Globus pallidus (tissue), 1 donor: ENCODE measurements around the gene FAAH.

Experiments
- DNase-seq: peaks from one replicate; pipeline ENCODE4 v3.0.0-alpha.2; 2015; ENCODE audit warnings: low spot score

Gene FAAH

DNA sequence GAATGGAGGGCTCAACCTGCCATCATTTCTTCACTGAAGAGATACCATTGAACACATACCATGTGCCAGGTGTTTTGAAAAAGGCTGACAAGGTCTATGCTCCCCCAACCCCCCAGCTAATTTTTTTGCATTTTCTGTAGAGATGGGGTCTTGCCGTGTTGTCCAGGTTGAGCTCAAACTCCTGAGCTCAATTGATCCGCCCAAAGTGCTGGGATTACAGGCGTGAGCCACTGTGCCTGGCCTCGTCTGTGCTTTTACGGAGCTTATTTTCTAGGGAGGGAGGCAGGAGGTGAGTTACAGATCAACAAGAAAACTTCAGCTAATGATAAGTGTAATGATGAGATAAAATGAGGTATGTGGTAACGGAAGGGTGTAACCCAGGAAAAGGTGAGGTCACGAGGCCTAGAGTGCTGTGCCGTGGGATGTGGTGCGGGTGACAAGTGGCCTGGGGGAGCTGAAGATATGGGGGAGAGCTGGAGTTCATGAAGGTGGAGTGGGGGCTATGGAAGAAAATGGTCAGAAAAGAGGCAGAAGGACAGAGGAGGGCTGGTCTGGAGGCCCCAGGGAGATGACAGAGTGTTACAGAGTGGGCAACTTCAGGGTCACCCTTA lies 28.2 kb downstream of the FAAH start:
- DNase-seq = no peak

DNA sequence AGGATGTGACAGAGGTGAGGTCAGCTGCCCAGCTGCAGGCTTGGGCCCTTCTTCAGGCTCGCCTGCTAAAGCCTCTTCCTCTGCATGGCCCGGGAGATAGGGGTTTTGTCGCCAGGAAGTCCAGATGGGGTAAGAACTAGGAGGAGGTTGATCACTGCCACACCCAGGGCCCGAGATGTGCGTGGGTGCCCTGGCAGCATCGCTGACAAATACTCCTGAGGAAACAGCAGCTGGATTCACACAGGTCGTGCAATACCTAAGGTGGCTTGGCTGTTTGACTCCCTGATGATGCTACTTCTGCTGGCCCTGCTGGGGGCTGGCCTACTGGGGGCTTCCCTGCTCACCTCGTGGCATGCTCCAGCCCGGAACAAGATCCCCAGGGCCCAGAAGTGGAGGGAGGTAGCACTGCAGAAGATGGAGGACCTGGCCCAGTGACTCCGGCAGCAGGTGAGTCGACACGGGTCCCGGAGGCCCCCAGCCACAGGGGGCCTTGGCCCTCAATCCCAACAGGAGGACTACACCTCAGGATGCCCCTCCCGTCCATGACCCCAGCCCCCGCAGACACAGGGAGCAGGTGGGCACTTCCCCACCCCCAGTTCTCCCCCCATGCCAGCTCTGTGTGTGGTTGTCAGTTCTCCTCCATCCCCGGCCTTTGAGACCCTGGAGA lies 29.6 kb downstream of the FAAH start:
- DNase-seq = no peak

DNA sequence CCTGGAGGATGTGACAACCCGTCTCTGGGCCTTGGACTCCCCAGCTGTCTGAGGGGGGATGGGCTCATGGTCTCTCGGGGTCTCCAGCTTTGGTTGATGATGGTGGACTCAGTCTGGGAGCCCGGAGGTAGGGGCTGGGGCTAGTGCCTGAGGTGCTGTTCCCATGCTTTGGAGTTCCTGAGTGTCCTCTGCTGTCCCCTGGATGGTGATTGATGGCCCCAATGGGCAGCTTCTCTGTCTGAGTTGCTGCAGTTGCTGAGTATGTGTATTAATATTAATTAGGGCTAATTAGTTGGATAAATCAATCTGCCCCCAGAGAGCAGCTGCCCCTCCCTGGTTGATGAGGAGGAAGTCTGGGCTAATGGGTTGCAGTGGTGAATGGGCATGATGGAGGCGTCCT lies 30.6 kb downstream of the FAAH start:
- DNase-seq = no peak

GRCh38 chr1:46425726-46426125 lies 31.6 kb downstream of the FAAH start:
- DNase-seq = no peak

DNA sequence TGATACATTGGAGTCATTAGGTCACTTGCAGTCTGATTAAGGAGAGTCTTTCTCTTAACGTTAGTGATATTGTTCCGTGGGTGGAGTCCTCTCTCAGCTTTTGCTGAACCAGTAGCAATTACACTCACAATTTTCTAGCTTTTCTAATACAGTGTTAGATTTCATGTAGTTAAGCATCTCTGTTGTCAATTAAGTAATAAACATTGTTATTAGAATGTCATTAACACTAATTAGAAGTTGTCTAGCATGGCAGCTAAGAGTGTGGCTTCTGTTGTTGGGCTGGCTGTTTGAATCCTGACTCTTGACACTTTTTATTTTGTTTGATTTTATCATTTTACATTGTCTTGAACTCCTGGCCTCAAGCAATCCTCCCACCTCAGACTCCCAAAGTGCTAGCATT lies 33.4 kb downstream of the FAAH start:
- DNase-seq = no peak

DNA sequence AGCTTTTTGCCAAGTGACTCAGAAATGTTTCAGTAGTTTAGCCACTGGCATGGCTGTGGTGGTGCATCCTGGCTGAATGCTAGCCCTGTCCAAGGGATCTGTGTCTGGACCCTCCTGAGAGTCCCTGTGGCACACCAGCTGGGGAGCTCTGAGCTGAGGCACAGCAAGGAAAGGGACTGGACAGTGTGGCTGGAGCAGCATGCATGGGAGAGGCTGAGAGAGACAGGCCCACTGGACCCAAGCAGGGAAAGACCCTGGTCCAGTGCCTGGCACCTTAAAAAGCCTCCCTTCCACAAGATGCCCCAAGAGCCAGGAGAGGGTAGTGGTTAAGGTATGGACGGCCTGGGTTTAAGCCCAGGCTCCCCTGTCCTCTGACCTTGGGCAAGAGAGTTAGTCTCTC lies 35.3 kb downstream of the FAAH start:
- no peak for DNase-seq

DNA sequence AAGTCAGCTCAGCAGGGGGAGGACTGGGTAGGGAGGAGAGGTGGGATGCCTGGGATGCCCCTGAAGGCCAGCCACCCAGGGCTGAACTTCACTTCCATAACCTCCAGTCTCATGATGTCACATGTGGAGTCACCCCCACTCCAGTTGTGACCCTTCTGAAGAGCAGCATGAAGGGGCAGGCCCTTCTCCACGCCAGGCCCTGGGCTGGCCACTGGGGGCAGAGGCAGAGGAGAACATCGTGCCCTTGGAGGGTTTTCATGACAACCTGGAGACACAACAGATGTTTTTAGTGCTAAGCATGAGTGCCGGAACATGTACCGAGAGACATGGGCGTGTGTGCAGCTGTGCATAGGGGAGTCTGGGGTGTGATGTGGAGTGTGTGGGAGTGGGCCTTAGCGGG lies 37.6 kb downstream of the FAAH start:
- DNase-seq = no peak

DNA sequence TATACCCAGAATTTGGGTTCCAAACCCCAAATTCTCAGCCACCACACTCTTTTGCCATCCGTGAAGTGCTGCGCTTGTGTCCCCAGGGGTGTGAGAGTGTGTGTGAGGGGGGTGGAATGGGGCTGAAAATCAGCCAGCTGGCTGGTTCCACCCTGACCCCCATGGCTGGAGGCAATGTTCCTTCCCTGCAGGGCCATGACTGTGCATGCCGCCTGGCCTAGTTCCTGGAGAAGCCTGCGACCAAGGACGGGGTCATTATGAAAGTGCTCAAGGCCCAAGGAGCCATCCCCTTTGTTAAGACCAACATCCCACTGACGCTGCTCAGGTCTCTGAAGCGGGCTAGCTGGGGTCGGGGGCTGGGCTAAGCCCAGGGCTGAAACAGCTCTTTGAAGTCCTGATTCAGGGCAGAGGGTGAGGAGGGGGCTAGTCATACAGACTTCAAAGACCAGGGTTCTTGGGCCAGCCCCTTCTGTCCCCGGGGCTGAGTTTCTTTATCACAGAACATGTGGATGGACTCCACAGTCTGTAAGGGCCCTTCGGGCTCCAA lies 38.7 kb downstream of the FAAH start:
- no peak for DNase-seq

- DNase-seq = no peak
These were observed 40.2 kb downstream of the FAAH start for GRCh38 chr1:46434358-46434757.

DNA sequence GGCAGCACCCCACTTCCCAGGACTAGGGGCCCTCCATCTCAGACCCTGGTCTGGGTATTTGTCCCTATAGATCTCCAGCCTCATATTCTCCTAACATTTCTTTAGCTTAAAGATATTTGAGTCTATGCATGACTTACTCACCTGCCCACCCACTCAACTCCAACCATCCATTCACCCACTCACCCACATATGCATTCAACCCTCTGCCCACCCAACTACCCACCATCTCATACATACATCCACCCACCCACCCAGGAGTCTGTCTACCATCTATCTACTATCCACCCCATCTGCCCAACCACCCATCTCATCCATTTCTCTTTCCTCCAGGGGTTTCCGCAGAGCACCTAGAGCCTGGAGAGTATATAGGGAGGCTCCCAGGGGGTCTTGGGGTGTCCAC lies 42.7 kb downstream of the FAAH start:
- no peak for DNase-seq

GRCh38 chr1:46437723-46438122 lies 43.6 kb downstream of the FAAH start:
- no peak for DNase-seq

DNA sequence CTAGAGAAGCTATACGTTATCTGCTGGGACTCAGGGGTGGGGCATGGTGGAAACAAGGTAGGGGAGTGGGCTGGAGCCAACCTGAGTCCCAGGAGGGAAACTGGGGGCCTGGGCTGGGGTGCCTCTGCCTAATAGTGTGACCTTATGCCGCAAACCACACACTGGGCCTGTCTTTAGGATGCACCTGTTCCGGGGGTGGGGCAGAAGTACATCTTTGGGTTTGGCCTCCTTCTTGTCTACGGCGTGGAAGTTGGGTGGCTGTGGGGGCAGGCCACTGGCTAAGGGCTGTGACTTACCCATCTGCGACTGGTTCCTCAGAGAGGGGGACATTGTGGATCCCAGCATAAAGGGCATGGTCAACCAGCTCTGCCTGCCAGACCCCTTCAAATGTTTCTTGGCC lies 44.2 kb downstream of the FAAH start:
- DNase-seq = no peak

DNA sequence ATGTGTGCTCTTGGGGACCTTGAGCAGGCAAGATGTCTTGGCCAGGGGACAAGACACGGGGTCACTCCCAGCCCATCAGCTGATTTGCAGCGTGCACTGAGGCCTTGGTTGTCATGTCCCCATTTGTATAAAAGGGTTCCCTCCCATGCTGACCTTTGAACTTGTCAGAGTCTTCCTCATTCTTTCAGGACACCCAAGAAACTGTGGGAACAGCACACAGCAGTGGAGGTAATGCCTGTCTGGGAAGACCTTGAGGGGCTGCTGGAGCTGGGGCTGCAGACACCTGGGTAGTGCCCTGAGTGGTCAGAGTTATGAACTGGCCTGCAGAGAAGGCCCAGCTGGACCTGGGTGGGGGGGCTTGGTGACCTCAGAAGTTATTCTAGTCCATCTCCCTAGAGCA lies 46.4 kb downstream of the FAAH start:
- DNase-seq = no peak

DNA sequence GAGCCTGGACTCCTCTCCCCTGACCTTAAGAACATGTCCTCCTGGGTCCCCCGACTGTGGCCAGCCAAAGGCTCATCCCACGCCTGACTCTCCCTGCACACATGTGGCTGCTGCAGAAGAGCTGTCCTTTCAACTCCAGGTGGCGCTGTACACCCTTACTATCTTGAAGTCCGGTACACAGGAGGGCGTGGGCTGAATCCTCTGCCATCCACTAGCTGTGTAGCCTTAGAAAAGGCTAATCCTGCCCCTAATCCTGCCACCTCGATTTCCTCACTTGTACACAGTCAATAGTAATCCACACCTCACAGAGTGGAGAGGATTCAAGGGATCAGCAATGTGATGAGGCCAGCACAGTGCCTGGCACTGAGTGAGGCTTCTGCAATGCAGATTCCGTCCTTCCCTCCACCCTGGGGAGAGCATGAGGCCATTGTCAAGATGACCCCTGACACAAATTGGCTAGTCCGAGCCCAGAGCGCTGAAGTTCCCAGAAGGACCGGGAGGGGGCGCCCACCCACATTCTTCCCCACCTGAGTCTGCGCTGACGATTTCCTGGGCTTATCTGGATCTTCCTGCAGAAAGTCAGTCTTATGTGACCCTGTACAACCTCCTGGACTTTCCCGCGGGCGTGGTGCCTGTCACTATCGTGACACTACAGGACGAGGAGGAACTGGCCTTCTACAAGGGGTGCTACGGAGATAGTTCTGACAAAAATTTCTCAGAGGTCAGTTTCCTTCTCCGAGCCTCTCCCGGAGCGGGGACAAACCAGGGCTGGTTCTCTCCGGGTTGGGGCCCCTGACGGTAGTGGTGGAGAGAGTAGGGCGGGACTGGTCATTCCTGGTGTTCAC lies 48.4 kb downstream of the FAAH start:
- DNase-seq = peak; percentile 43

DNA sequence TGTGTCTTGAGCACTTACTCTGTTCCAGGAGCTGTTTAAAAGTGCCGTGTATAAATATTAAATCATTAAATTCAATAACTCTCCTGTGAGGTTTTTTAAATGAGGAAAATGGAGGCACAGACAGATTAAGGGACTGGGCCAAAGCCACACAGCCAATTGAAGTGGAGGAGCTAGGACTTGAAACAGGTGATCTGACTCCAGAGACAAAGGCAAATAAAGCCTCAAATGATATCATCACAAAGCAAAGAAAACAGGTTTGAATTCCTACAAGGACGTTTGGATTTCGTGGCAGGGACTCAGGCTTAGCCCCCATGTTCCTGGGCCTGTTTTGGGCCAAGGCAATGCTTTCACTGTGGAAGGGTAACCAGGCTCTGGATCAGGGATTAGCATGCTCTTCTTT lies 50.3 kb downstream of the FAAH start:
- DNase-seq = no peak

DNA sequence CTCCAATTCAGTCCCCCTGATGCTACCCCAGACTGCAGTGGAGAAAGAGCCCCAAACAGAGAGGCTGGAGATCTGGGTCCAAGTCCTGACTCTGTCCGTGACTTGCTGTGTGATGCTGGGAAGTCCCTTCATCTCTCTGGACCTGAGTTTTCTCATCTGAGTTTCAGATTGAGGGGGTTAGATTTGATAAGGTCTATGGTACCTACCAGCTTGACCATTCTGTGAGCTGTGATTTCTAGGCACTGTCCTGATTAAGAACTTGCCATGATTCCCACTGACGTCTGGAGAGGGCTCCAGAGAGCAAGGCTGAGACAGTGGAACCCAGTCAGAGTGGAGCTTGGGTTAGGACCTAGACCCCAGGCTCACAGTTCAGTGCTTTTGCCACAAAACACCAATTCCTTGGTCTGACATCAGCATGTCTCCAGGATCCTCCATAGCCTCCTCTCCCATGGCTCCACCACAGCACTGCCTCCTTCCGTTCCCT lies 51.7 kb downstream of the FAAH start:
- DNase-seq = no peak

DNA sequence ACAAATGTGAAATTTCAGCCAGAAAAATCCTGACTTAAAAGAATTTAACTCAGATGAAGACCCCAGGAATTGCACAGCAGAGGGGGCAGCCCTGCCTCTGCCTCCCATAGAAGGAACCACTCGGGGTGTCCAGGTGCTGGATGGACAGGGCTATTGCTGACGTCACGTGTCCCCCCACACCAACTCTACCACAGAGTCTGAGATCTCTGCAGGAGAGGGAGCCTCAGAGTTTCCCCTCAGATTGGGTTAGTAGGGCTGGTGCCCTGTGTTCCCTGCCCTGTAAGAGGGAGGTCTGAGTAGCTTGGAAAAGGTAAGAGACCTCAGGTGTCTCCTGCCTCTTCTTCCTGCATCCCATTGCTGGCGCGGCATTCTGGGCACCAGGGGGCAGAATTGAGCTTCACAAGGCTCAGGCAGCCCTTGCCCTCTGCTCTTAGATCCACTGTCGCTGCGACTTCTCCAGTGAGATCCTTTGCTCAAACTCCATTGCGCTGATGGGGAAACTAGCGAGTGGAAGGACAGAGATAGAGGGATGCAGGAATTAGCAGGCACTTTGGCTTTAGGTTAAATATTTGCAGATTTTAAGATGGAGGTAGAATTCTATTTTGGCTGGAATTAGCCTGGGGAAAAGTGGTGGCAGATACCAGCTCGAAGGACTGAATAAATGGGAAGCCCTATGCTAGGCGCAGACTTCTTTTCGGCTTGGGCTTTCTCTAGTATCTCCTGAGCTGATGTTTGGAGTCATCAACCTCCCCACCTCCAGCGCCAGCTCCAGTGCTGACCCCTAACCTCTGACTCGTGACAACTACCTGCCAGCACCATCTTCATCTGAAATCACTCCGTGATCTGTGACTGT lies 52.8 kb downstream of the FAAH start:
- DNase-seq = peak; percentile 58

- no peak for DNase-seq
These were observed 53.5 kb downstream of the FAAH start for GRCh38 chr1:46447499-46448108.

DNA sequence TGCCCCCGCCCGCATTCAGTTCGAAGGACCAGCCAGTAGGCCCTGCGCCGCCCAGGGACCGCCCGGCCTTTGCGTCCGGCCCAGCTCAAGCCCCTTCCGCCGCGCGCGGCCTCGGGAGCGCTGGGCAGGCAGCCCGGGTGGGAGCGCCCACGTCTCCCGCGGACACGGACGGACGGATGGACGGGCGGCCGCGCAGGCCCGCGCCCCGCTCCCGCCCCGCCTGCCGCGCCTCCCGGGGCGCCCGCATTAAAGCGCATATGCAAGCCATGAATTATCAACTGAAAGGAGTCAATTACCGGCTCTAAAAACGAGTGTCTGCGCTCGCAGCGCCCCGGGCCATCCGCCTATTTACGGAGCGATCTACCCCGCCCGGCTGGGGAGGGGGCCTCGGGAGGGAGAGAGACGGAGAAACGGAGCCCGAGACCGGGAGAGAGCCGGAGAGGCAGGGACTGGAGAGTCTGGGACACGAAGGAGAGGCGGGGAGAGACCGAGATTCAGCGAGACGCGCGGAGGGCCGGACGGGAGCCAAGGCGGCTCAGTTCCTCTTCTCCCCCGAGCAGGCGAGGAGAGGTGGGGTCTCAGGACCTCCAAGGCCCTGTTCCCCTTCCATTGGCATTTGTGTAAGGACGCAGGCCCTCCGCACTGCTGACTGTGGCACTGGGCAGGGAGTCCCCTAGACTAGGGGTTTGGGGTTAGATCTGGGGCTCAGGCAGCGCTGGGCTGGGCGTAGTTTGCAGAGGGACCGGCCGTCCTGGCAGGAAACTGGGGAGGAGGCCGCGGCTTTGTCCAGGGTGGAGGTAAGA lies 54.2 kb downstream of the FAAH start:
- DNase-seq = no peak
